Neural progenitor cell (in vitro differentiated cells): ENCODE measurements around the gene PARD3B.

Experiments used
- CTCF ChIP-seq: fragments of 200-600 bp; sonication (generic); IDR thresholded peaks from 2 replicates; pipeline ENCODE4 v1.5.1; 2017; ENCODE audit warnings: antibody characterized with exemption, mild to moderate bottlenecking
- EZH2 ChIP-seq: fragments of 200-600 bp; sonication (generic); IDR thresholded peaks from 2 replicates; pipeline ENCODE4 v1.6.1; 2017; ENCODE audit warnings: antibody characterized with exemption, mild to moderate bottlenecking, moderate library complexity

GRCh38 chr2:205169464-205169863 is 624.2 kb downstream of the PARD3B start:
- TF ChIP-seq CTCF (no peak), EZH2 (no peak)
